ENCODE data around the gene SLCO4A1.

The SLCO4A1 gene

GRCh38 chr20:62702895-62703852 lies 60.9 kb downstream of the SLCO4A1 start:
- DNase-seq: peak; percentile 81

GRCh38 chr20:62703853-62704228 lies 61.5 kb downstream of the SLCO4A1 start:
- no peak for DNase-seq

- peak; percentile 94 for DNase-seq
These were observed 62.1 kb downstream of the SLCO4A1 start for GRCh38 chr20:62704341-62704948.

GRCh38 chr20:62705627-62706026 lies 63.3 kb downstream of the SLCO4A1 start:
- no peak for DNase-seq

GRCh38 chr20:62706344-62706743 lies 64.0 kb downstream of the SLCO4A1 start:
- DNase-seq: no peak

GRCh38 chr20:62706857-62707256 lies 64.6 kb downstream of the SLCO4A1 start:
- no peak for DNase-seq

- DNase-seq: no peak
These were observed 65.1 kb downstream of the SLCO4A1 start for GRCh38 chr20:62707276-62707920.

GRCh38 chr20:62707921-62708521 lies 65.7 kb downstream of the SLCO4A1 start:
- DNase-seq: no peak

GRCh38 chr20:62708591-62709536 lies 66.6 kb downstream of the SLCO4A1 start, which contains the start of gene NTSR1:
NTSR1 (plus strand) TSS chr20:62708836; CDS start chr20:62709208, 372 bp downstream.
- no peak for DNase-seq

GRCh38 chr20:62709537-62709905 lies 67.2 kb downstream of the SLCO4A1 start:
- no peak for DNase-seq

GRCh38 chr20:62710221-62710885 lies 68.0 kb downstream of the SLCO4A1 start:
- no peak for DNase-seq

GRCh38 chr20:62710886-62711702 lies 68.8 kb downstream of the SLCO4A1 start:
- no peak for DNase-seq

- DNase-seq: no peak
These were observed 69.4 kb downstream of the SLCO4A1 start for GRCh38 chr20:62711703-62712101.

- no peak for DNase-seq
These were observed 70.3 kb downstream of the SLCO4A1 start for GRCh38 chr20:62712606-62713005.

GRCh38 chr20:62714006-62714405 lies 71.7 kb downstream of the SLCO4A1 start:
- no peak for DNase-seq

- no peak for DNase-seq
These were observed 72.5 kb downstream of the SLCO4A1 start for GRCh38 chr20:62714799-62715198.

- no peak for DNase-seq
These were observed 72.9 kb downstream of the SLCO4A1 start for GRCh38 chr20:62715201-62715600.

- no peak for DNase-seq
These were observed 74.1 kb downstream of the SLCO4A1 start for GRCh38 chr20:62716198-62716940.

- no peak for DNase-seq
These were observed 74.6 kb downstream of the SLCO4A1 start for GRCh38 chr20:62716941-62717310.

GRCh38 chr20:62717933-62718332 lies 75.6 kb downstream of the SLCO4A1 start:
- no peak for DNase-seq

Measured in fibroblast of skin of scalp (primary cell).